Lung (tissue), 12 donors: ENCODE data around the gene RPRD1B. TPM values are rescaled to one million over a fixed set of nuclear protein-coding genes. Genes with fewer than 3 reads are reported as not detected.

Source experiments
- ATAC-seq: fragments of 200-7000 bp; cut with Tn5 transposase; one replicate; pipeline ENCODE4 v1.9.1; 2020; ENCODE audit warnings: moderate number of reproducible peaks; ENCODE audit not compliant: insufficient read depth, low FRiP score
- DNase-seq, 3 donors: peaks; one replicate each; pipeline ENCODE4 v3.0.0-alpha.2; 2013 to 2017
- H3K27ac ChIP-seq, 2 donors: one replicate each; pipeline ENCODE4 v1.5.1; 2013; ENCODE audit warnings: mild to moderate bottlenecking in 2 of 2, moderate library complexity in 2 of 2, control low read depth in 1 of 2, inconsistent platforms in 1 of 2, low read depth in 1 of 2, low read length in 1 of 2
- H3K27me3 ChIP-seq, 3 donors: one replicate each; pipeline ENCODE4 v1.5.1; 2013; ENCODE audit warnings: low read length in 2 of 3; ENCODE audit not compliant: control insufficient read depth in 3 of 3, insufficient read depth in 3 of 3
- H3K36me3 ChIP-seq, 4 donors: one replicate each; pipeline ENCODE4 v1.5.1; 2013; ENCODE audit warnings: low read length in 4 of 4, mild to moderate bottlenecking in 1 of 4, moderate library complexity in 1 of 4; ENCODE audit not compliant: control insufficient read depth in 4 of 4, insufficient read depth in 4 of 4
- H3K4me1 ChIP-seq, 5 donors: one replicate each; pipeline ENCODE4 v1.5.1; 2013; ENCODE audit warnings: low read length in 5 of 5, mild to moderate bottlenecking in 2 of 5, moderate library complexity in 1 of 5; ENCODE audit not compliant: control insufficient read depth in 5 of 5, insufficient read depth in 5 of 5
- H3K4me3 ChIP-seq: one replicate; pipeline ENCODE4 v1.5.1; 2013; ENCODE audit warnings: mild to moderate bottlenecking, control low read depth, moderate library complexity
- H3K9ac ChIP-seq, 2 donors: one replicate each; pipeline ENCODE4 v1.5.1; 2013; ENCODE audit warnings: low read length in 2 of 2, control low read depth in 1 of 2; ENCODE audit not compliant: insufficient read depth in 1 of 2
- H3K9me3 ChIP-seq, 4 donors: one replicate each; pipeline ENCODE4 v1.5.1; 2013; ENCODE audit warnings: low read length in 3 of 4, mild to moderate bottlenecking in 1 of 4, moderate library complexity in 1 of 4; ENCODE audit not compliant: control insufficient read depth in 4 of 4, insufficient read depth in 3 of 4
- WGBS, 2 donors: extraction: QIAGEN DNeasy Blood & Tissue Kit; methylation state at CpG; one replicate each; pipeline ENCODE4 v1.1.7; 2013; 5-methylcytosine and 5-hydroxymethylcytosine counted together
- polyA plus RNA-seq, 2 donors: library from polyadenylated mRNA; stranded (reverse); fragments of 200-250 nt; gene quantifications; one replicate each; pipeline ENCODE4 v1.2.1, GENCODE V29; 2013
- total RNA-seq, 2 donors: library from RNA; depleted of rRNA in 1 of 2; stranded (reverse); fragments of >200 nt in 1 of 2; gene quantifications; one replicate each; pipeline ENCODE4 v1.2.1, GENCODE V29; 2014 to 2021
- TF ChIP-seq, protein P1 (sequence below): IDR thresholded peaks from 2 replicates; pipeline ENCODE4 v1.5.1; 2012; ENCODE audit warnings: mild to moderate bottlenecking; ENCODE audit errors: control extremely low read depth, extremely low read depth
- donor health status: control.
- donor health status: control.
- donor health status: Bipolar disorder and iron deficiency.
- donor health status: healthy.
- donor health status: DM: yes; HTN: yes; CAD: no.

RPRD1B gene
- total and polyA plus RNA-seq, 4 donors, result 6.8 to 58.6 (median 26.6) TPM

DNA sequence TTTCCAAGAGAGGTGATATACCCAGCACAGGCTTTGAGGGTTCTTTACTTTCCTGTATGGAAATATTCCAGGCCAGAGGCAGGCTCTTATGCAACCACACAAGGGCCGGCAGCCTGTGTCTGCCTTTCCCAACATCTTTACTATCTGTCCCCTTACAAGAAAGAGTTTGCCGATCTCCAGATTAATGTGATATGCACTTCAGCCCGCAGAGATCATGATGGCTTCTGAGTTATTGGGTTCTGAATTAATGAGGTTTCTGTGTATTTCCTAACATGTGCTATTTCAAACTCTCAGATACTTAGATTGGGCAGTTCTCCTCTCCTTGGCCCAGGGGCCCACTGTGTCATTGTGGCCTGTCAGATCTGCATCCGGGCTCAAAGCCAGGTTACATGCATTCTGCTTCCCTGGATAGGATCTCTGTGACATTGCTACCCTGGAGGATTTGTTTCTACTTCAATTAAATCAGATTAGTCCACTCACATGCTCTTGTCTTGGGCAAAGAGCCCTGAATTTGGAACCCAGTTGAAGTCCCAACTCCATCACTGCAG lies 75.0 kb downstream of the RPRD1B start:
- ATAC-seq, result peak; percentile 8
- peak; percentile 87 to 97 (median 97) for DNase-seq
- Histone ChIP-seq H3K27me3 (no peaks in the 10 kb centered on the region), H3K27ac (peak overlapping the region; percentile 43 to 88), H3K36me3 (no peaks in the 10 kb centered on the region), H3K9me3 (no peaks in the 10 kb centered on the region), H3K4me1 (peaks cover 10 to 43% (median 21%) of the 10 kb centered on the region in 5 donors), H3K4me3 (no peak overlapping the region), H3K9ac (no peak overlapping the region)
- 57 to 66% methylated on average over 4 of the region's 4 CpGs for WGBS, 2 donors
- TF ChIP-seq, protein P1, sequence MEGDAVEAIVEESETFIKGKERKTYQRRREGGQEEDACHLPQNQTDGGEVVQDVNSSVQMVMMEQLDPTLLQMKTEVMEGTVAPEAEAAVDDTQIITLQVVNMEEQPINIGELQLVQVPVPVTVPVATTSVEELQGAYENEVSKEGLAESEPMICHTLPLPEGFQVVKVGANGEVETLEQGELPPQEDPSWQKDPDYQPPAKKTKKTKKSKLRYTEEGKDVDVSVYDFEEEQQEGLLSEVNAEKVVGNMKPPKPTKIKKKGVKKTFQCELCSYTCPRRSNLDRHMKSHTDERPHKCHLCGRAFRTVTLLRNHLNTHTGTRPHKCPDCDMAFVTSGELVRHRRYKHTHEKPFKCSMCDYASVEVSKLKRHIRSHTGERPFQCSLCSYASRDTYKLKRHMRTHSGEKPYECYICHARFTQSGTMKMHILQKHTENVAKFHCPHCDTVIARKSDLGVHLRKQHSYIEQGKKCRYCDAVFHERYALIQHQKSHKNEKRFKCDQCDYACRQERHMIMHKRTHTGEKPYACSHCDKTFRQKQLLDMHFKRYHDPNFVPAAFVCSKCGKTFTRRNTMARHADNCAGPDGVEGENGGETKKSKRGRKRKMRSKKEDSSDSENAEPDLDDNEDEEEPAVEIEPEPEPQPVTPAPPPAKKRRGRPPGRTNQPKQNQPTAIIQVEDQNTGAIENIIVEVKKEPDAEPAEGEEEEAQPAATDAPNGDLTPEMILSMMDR, result no peak

DNA sequence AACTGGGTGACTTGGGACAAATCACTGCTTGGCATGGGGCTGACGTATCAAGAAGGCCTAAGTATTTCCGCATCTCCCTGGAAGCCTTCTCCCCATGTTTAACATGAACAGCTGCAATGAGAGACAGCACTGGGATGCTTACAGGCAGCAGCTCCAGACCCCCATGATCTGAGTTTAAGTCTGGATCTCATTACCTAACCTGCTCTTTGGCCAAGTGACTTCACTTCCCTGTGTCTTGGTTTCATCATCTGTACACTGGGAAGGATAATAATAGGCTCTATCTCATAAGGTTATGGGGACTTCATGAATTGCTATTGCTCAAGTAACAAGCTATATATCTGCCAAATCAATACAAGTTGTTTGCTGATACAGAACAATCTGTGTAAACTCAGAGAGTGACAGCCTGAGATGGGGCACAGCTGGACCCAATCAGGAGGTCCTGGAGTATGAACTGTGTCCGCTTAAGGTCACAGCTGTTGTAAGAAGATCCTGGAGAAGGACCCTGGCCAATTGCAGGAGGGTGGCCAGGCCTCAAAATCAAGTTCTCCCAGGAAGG lies 75.5 kb downstream of the RPRD1B start:
- Histone ChIP-seq H3K36me3 (no peaks in the 10 kb centered on the region), H3K27ac (peak overlapping the region; percentile 48 to 88), H3K27me3 (no peaks in the 10 kb centered on the region), H3K4me3 (no peak overlapping the region), H3K4me1 (peaks cover 10 to 43% (median 24%) of the 10 kb centered on the region in 5 donors), H3K9ac (no peak overlapping the region), H3K9me3 (no peaks in the 10 kb centered on the region)
- ATAC-seq (peak; percentile 13), DNase-seq (peak; percentile 91 to 99 (median 98))
- TF ChIP-seq, protein P1, result no peak
- 82 to 95% methylated on average over 3 of the region's 3 CpGs for WGBS, 2 donors

DNA sequence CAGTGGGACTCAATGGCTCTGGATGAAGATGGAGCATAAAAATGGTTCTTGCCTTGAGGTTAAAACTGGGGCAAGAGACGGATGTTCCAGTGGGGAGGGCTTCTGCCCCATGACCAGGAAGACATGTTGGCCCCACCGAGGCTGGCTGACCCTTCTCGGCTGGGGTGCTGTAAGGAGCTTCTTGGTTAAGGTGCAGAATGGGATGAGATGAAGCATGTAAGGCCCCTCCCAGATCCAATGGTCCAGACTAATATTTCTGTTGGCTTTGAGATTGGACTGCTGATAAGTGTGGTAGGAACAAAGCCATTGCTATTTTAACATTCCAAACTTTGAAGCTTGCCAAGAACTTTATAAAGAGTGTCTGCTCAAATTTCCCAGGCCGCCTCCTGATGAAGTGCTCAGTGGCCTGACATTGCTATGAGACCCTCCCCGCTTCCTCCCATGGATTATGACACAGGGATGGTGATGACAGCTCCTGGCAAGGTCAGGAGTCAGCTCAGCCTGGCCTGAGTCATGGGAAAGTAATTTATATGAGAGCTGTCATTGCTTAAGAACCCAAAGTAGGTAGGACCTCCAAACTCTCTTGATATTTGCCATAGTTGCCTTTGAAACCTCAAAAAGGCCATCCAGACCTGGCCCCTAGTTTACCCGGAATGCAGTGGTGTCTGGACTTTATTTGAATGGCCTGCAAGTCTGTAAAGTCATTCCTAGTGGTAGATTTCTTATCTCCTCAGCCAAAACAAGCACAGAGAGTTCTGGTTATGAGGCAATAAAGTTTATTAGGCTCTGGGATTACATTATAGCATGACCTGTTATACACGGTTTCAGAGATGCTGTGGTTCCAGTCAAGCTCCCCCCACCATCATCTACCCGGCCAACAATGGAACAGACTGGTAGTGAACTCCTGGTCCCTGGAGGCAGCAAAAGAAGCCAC lies 76.3 kb downstream of the RPRD1B start:
- H3K9ac ChIP-seq, result no peak overlapping the region
- DNase-seq (peak; percentile 84 to 95 (median 95)), ATAC-seq (peak; percentile 54)
- H3K36me3 ChIP-seq, result no peaks in the 10 kb centered on the region
- H3K27ac ChIP-seq, result peak overlapping the region; percentile 68 to 88
- 56 to 78% methylated on average over 8 of the region's 8 CpGs for WGBS, 2 donors
- peaks cover 10 to 43% (median 24%) of the 10 kb centered on the region in 5 donors for H3K4me1 ChIP-seq
- no peak overlapping the region for H3K4me3 ChIP-seq
- H3K27me3 ChIP-seq, result no peaks in the 10 kb centered on the region
- H3K9me3 ChIP-seq, result no peaks in the 10 kb centered on the region
- TF ChIP-seq, protein P1, result no peak
